ENCODE data around the gene CPT1B.
"Not testable (repeated sequence)": the region's sequence is repeated elsewhere in the genome, so short reads cannot be mapped to it uniquely, and the experiment has no call there.

The CPT1B gene

DNA sequence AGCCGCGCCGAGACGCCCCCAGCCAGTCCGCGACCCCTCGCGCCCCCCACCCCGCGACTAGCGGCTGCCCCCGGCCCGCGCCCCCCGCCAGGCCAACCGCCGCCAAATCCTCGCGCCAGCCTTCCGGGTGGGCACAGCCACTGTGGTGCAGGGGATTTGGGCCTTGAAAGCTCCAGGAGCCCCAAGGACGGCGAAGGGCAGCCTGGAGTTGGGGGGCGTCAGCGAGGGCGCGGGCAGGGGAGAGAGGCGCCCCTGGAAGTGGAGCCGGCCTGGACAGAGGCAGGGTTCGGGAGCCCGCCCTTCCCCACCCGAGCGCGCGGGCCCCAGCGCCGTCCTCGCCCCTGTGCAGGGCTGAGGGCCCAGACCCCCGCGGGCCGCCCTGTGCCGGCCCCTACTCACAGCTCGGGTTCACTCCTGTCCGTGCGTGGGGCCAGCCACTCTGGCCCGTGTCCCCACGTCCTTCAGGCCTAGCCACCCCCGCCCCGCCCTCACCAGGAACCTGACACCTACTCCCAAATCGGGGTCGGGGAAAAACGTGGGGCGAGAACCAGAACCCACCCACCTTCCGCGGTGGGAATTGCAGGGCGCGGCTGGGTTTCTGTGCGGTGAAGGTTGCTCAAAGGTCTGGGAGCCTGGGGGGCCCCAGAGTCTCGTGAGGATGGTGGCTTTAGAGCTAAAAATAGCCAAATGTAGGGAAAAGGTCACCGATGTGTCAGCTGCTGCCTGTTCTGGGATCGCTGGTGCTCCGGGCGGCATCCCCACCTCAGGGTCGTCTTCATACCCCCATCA, at the start of gene CPT1B:
CPT1B (minus strand) TSS at position 441 of the 789 bp plus-strand sequence. CDS start 512 bp downstream, outside the sequence.
- no peak for DNase-seq

DNA sequence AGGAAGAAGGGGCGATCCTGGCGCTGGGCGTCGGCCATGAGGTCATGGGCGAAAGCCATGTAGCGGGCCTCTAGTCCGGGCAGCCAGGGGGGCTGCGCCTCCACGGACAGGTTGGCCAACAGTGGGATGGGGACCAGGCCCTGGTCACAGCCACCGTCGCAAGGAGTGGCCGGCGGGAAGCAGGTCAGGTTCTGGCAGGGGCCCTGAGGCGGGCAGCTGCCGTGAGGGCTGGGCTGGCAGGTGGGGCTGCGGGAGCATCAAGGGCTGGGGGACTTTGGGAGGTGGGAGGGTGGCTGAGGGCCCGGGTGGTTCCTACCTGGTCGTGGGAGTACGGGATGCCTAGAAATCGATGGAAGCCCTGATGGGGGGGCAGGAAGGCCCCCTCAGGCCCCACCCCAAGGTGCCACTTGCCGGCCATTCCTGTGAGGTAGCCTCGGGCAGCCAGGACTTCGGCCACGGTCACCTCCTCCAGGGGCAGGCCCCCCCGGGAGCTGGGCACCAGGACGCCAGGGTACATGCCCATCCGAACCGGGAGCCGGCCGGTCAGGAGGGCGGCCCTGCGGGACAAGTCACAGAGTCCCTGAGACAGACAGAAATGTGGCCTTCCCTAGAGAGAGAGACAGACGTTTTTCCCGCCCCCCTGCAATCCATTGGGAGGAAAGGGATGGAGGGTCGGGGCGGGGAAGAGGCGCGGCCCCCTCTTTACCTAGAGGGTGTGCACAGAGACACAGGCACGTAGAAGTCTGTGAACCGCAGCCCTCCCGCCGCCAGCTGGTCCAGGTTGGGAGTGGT, 48.8 kb upstream of the CPT1B start:
- DNase-seq, result no peak

DNA sequence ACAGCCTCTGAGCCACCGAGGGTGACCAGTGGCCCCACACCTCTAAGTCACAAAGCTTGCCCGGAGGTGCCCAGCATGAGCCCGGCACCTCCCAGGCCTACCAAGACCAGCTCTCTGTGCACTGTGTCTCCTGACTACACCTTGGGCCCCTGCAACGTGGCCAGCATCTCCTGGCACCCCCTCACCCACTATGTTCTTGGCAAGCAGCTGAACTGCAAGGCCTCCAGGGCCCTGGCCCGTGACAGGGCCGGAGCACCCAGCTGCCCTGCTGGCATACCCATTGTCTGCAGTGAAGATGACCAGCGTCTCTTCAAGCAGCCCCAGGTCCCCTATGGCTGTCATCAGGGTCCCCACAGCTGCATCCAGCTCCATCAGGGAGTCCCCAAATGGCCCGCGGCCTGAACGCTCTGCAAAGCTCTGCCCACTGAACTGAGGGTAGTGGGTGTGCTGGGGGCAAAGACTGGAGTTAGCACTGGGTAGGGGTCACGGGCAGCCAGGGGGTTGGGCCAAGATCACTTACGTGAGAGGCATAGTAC, 48.2 kb upstream of the CPT1B start:
- no peak for DNase-seq

DNA sequence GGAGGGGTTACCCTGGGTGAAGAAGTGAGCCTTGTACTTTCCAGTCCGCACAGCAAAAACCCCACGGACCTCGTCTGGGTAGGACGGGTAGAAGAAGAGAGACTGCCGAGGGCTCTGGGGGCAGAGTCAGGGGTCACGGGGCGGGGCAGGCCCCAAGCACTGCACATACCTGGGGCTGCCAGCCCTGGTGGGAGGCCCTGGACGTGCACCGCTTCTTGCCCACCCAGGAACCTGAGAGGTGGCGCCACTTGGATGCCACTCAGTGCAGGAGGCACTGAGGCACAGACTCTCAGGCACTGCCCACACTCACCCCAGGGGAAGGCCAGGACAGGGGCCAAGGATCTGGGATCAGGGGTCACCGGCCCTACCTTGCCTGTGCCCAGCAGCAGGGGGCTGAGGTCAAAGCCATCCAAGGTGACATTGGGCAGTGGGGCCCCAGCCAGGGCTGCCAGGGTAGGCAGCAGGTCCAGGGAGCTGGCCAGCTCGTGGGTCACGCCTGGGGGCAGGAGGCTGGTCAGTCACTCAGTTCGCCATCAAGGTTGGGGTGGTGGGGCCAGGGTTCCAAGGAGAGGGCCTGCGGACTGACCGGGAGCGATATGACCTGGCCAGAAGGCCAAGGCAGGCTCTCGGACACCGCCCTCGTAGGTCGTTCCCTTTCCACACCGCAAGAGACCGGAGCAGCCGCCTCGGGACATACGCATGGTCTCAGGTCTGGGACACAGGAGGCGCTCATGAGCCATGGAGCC, 47.5 kb upstream of the CPT1B start:
- no peak for DNase-seq

DNA sequence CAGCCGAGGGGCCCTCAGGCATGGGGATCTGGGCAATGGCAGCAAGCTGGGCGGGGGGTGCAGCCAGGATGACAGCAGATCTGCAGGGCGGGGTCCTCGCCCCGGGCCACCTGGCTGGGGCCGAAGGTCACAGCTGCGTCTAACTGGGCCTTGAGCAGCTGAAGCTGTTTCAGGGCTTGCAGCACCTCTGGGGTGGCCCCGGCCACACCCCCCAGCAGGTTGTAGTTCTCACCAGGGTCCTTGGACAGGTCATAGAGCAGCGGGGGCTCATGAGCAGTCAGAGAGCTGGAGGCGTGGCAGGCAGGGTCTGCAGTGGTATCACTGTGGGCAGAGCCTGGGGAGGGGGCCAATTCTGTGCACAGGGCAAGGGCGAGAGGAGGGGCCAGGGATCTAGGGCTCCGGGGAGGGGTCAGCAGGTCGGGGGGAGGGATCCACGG, 46.9 kb upstream of the CPT1B start:
- no peak for DNase-seq

DNA sequence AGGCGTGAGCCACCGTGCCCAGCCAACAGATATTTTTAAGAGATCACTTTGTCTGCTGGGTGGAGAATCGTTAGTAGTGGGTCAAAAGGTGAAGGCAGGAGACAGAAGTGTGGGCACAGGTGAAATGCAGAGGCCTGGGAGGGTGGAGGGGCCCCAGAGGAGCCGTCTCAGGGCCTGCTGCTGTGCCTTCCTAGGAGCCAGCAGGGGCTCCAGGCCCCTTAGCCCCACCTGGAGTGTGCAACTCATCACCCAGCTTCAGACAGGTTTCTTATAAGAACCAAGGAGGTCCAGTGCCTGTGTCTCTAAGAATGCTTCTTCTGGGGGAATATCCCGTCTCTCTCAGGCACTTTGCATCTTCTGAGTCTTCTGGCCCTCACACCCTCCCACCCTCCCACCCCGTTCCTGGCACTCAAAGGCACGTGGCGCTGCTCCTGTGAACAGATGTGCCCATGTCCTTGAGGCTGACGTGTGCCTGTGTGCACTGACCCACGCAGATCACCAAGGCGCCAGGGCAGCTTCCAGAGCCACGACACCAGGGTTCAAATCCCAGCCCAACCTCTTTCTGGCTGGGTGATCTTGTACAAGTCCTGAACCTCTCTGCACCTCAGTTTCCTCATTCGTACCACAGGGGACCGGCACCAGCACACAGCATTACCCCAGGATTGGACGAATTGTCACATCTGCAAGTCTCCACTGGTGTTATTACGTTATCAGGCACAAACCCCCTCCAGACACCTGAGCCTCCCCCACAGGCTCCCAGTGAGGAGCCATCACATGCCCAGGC, 46.3 kb upstream of the CPT1B start:
- no peak for DNase-seq

DNA sequence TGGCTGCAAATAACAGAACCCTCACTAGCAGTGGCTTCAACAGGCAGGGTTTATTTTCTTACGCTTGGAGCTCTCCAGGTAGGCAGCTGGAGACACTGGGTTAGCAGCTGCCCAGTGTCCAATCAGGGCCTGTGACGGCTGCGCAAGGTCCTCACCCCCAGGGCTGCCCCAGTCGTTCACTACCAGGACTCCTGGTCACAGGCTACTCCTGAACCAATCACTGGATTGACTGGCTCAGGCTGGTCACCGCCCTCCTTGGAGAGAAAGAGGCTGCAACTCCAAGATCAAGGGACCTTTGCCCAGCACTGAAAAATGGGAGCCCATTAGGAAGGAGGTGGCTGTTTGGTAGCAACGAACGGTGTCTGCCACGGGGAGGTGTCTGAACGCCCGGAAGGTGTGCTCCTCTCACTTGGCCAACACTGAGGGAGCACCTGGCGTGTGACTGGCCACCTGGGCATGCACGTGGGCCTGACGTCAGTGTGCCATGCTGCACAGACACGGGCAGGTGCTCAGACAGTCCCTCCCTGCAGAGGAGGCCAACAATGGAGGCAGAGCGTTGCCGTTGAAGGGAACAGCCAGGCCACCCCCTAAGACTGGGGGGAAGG, 44.6 kb upstream of the CPT1B start:
- DNase-seq, result no peak

DNA sequence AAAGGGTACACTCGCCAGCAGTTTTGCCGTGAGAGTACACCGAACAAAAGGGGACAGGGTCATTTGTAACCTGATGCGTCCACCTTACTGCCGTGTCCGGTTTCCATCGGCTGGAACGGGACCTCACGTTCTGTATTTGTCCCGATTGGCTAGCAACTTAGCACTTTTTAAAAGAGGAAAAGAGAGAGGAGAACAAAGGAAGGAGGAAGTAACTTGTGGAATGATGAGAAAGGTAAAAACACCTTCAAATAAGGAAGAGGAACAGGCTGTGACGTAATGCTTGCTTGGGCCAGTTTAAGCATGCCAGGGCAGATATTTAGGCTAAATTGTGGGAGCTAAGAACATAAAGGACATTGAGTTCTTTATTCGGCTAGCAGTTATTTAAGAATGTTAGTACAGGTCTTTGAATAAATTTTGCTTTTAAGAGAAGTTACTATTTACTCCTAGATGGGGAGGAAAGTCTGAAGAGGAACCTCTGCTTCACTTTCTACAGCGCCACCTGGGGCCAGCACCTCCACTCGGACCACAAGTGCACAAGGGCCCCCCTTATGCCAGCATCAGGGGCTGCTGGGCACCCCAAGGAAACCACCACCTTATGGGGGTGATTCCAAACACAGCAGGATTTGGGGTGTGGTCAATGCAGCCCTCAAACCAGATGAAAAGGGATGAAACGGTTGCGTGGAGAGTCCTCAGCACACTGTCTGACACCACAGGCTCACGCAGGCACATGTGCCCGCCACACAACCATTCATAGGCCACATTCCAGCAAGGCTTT, 43.9 kb upstream of the CPT1B start:
- no peak for DNase-seq

DNA sequence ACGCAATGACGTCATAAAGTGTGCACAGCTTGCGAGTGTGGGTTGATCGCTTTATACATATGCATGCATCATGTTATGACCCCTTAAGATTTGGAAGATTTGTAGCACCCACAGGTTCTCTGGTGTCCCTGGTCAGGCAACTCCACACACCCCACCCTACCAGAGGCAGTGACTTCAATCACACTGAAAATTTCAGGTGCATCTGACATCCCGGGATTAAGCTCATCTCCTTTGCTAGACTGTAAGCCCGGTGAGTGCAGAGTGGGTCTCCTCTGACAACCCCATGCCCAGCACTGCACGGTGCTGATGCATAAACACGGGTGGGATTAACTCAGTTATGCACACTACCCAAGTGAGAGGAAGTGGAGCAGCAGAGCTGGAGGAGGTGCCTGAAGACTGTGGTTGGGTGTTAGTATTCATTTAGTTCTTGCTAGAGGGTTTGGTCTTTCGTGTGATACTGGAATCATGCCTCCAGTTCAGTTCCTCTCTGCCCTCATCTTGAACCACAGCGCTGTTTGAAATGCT, 43.2 kb upstream of the CPT1B start:
- DNase-seq, result no peak

DNA sequence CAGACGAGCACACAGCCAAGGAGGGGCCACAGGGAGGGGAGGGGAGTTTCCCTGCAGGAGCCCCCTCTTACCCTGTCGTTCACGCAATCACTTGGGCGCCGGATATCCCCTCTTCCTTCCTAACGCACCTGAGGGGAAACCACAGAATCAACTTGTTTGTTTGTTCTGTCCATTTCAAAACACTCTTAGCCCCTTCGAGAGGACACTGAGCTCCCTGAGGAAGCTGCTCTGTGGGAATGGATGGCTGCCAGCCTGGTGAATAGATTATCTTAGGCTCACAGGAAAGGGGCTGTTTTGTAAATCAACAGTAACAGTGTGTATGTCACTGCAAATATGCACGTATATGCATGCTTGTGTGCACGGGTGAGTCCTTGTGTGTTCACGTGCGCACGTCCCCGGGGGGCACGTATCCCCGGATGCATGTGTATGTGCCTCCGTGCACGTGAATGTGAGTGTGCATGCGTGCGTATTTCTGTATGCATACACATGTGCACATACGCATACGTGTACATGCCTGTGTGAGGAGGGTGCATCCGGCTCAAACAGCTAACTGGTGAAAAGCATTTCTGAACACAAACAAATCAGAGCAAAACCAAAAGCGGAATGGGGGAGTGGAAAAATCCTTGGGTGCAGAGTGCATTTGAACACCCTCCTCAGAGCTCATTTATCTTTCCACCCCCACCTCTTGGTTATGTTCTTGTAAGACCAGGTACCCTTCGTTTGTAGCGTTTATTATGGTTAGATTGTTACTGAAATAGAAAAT, 42.5 kb upstream of the CPT1B start:
- DNase-seq, result peak; percentile 43

DNA sequence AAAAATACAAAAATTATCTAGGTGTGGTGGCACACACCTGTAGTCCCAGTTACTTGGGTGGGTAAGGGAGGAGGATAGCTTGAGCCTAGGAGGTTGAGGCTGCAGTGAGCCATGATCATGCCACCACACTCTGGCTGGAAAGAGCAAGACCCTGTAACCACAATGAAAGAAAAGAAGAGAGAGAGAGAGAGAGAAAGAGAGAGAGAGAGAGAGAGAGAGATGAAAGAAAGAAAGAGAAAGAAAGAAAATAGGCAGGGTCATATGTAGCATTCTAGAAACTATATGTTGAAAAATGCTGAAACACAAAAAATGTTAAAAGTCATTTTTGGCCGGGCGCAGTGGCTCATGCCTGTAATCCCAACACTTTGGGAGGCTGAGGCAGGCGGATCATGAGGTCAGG, 36.1 kb upstream of the CPT1B start:
- DNase-seq, result not testable (repeated sequence)

DNA sequence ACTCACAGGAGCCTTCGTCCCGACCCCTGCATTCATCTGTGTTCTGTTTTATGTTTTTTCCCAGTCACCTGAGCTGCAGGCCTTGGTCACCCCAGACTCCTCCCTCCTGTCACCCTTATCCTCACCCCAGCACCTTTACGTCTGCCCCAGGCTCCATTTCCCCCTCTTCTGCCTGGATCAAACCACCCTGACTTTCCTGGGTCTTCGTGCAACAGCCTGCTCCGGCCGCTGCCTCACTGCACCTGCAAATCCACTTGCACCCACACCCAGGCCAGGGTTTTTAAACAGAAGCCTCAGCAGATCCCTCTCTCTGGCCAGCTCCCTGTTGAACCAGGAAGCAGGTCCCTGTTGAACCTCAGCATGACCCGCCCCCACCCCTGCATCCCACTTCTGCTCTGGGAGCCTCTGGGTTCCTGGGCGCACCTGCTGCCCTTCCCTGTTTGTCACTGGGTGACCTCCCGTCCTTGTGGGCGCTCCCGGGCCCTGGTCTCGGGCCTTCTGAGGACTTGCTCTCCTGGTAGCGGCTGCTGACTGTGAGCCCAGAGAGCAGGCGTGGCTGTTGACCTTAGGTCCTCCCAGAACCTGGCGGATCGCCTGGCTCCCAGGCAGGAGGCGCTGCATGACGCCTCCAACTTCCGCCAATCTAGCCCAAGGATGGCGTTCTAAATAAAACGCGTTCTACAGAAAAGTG, 35.2 kb upstream of the CPT1B start:
- DNase-seq, result no peak

DNA sequence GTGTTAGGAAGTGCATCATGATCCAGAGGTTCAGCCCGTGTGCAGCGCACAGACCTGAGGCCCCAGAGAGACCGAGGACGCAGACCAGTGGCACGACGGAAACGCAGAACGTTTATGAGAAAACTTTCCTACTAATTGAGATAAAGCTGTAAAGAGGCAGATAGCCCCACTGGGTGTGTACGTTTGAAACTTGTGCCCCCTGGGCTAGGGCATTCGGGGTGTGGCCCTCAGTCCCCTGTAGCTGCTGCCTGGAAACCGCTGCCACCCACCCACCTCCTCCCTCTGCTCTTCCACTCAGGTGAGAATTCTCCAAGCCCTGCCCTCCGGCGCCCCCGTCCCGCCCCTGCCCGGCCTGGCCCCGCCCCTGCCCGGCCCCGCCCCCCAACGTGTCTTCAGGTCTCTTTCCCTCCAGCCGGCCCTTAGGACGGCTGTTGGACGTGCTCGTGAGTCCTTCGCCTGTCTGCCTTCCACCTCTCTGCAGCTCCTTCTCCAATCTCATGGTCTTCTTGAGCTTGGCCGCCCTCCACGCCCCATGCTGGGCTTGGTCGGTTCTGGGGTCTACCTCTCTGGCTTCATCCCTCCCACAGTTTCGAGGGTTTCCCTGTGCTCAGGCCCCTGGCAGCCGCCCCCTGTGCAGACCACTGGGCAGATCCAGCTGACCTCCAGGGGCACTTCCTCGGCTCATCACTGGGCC, 34.4 kb upstream of the CPT1B start:
- no peak for DNase-seq

DNA sequence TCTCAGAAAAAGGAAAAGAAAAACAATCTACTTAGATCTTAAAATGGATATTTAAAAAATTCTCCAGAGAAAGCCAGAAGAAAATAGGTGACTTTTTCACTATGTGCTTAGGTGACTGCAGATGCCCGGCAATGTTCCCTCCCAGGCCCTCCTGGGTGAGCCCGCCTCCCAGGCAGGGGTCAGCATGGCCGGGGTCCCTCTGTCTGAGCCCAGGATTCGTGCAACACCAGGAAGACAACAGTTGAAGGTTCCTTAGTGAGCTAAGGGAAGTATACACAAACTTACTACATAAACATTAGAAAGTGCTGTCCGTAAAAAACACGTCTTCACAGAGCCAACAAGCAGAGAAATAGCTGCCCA, 33.9 kb upstream of the CPT1B start:
- DNase-seq, result no peak

DNA sequence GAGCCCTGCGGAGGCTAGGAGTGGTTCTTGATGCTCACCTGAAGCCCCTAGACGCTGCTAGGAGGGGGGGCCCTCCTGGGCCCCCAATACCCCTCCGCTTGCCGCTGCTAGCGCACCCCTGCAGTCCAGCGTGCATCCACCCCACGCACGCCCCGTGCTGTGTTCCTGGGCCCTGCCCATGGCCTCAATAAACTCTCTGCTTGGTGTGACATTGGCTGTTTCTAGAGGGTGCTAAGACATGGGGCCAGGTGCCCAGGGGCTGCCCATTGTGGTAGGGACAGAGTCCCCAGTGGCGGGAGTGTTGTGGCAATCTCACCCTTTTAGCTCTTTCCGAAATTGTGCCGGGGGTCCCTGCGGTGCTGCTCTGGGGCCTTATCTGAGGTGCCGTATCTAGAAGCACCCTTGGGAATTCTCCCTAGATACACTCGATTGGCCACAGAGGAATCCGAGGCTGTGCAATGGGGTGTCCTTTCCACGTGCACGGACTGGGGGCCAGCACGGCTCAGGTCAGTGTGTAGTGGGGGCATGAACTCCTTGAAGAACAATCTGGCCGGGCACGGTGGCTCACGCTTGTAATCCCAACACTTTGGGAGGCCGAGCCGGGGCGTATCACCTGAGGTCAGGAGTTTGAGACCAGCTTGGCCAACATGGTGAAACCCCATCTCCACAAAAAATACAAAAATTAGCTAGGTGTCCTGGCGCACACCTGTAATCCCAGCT, 33.3 kb upstream of the CPT1B start:
- DNase-seq, result no peak

DNA sequence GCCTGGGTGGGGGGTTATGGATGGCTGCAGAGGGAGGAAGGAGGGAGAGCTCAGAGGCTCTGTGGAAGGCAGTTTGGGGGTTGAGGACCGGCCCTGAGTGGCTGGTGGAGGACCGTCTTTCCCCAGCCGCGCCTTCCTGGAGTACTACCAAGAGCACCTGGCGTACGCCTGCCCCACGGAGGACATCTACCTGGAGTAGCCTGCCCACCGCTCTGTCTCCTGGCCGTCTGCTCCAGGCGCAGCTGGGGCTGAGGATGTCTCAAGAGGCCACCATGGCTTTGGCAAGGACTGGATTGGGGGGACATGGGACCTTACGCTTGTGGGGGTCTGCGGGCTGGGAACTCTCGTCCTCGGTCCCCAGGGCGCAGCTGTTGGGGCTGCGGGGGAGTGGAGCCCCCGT, 32.4 kb upstream of the CPT1B start:
- DNase-seq, result no peak

DNA sequence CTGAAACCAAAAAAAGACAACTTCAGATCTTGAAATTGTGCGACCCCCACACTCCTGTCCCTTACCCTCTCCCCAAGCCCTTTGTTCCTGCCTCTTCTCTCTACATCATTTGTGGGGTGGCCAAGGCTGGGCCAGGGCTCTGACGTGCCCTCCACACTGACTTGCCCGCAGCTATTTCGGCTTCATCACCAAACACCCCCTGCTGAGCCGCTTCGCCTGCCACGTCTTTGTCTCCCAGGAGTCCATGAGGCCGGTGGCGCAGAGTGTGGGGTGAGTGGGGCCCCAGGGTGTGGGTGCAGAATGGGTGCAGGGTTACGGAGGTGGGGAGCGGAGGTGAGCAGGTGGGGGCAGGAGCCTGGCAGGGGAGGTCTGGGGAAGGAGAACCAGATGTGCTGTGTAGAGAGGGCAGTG, 31.8 kb upstream of the CPT1B start:
- DNase-seq, result no peak

DNA sequence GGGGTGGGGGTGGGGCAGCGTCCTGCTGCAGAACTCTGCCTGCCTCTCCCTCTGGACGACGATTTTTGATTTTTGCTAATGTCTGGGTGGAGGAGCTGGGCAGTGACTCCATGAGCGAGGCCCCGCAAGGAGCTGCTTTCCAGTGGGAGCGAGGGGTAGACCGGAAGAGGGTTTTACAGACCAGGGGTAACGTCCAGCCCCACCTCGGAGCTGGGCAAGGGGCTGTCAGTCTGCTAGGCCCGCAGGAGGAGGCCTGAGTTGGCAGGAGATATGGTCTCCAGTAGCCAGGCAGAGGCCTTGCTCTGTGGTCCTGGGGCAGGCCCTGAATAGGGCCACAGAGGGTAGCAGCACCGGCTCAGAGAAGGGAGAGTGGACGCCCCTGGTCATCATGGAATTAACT, 31.4 kb upstream of the CPT1B start:
- no peak for DNase-seq

Measured in kidney glomerular epithelial cell (primary cell).